IMR-90 (cell line): ENCODE results near the gene IER5L. TPM values are rescaled to one million over a fixed set of nuclear protein-coding genes. Genes with fewer than 3 reads are reported as not detected.

Experiments used
- ATAC-seq: fragments of 200-7000 bp; cut with Tn5 transposase; 2 replicates; pipeline ENCODE4 v1.9.1; 2020; ENCODE audit warnings: low read depth, mild to moderate bottlenecking, moderate library complexity
- BruUV-seq: library from RNA; stranded (reverse); fragments of 400-500 nt; replicated peaks from 2 replicates; lab custom pipeline; 2021; lab: Mats Ljungman, UMichigan
- CTCF ChIA-PET: fragments of 300-600 bp; formaldehyde crosslinking; extraction: SDS; loops from one replicate; lab custom pipeline; 2021; ENCODE audit warnings: antibody characterized with exemption; lab: Yijun Ruan, JAX
- POLR2A ChIA-PET: fragments of 300-600 bp; sonication (Branson Sonifier 250); formaldehyde crosslinking; loops from one replicate; lab custom pipeline; 2022; ENCODE audit warnings: antibody characterized with exemption; ENCODE audit not compliant: unreplicated experiment; lab: Charles Lee
- DNase-seq: peaks from one replicate; pipeline ENCODE4 v3.0.0; 2013
- H2AFZ ChIP-seq: replicated peaks from 2 replicates; pipeline ENCODE3; 2013; ENCODE audit warnings: low read length, mild to moderate bottlenecking; ENCODE audit not compliant: poor library complexity
- H2AK5ac ChIP-seq: 2 replicates; pipeline ENCODE4 v1.6.1; 2013; ENCODE audit warnings: low read depth, low read length, inconsistent platforms
- H2AK9ac ChIP-seq: replicated peaks from 2 replicates; pipeline ENCODE3; 2013; ENCODE audit warnings: mild to moderate bottlenecking, low read depth, low read length, moderate library complexity; ENCODE audit not compliant: poor library complexity
- H2BK120ac ChIP-seq: 2 replicates; pipeline ENCODE4 v1.6.1; 2013; ENCODE audit warnings: low read depth, low read length, inconsistent platforms
- H2BK15ac ChIP-seq: 3 replicates; pipeline ENCODE4 v1.6.1; 2013; ENCODE audit warnings: low read depth, low read length, inconsistent platforms
- H2BK20ac ChIP-seq: 2 replicates; pipeline ENCODE4 v1.6.1; 2013; ENCODE audit warnings: low read depth, mild to moderate bottlenecking, inconsistent platforms, low read length, moderate library complexity
- H2BK5ac ChIP-seq: 2 replicates; pipeline ENCODE4 v1.6.1; 2013; ENCODE audit warnings: mild to moderate bottlenecking, low read depth, low read length, inconsistent platforms; ENCODE audit not compliant: poor library complexity, severe bottlenecking
- H3K14ac ChIP-seq: replicated peaks from 2 replicates; pipeline ENCODE4 v1.6.1; 2013; ENCODE audit warnings: low read depth, low read length, inconsistent platforms
- H3K18ac ChIP-seq: 2 replicates; pipeline ENCODE4 v1.6.1; 2013; ENCODE audit warnings: low read depth, low read length, control low read depth
- H3K23ac ChIP-seq: 2 replicates; pipeline ENCODE4 v1.6.1; 2013; ENCODE audit warnings: low read depth, low read length, inconsistent platforms
- H3K27ac ChIP-seq: 2 replicates; pipeline ENCODE4 v1.5.1; 2013; ENCODE audit warnings: mild to moderate bottlenecking, control low read depth, low read length; ENCODE audit not compliant: insufficient read depth
- H3K27me3 ChIP-seq: 2 replicates; pipeline ENCODE4 v1.6.1; 2013; ENCODE audit warnings: low read length; ENCODE audit not compliant: control insufficient read depth, insufficient read depth
- H3K36me3 ChIP-seq: 2 replicates; pipeline ENCODE4 v1.6.1; 2013; ENCODE audit warnings: low read length, mixed read lengths; ENCODE audit not compliant: control insufficient read depth, insufficient read depth
- H3K4ac ChIP-seq: 2 replicates; pipeline ENCODE4 v1.6.1; 2013; ENCODE audit warnings: low read depth, low read length, inconsistent platforms
- H3K4me1 ChIP-seq: 2 replicates; pipeline ENCODE4 v1.6.1; 2013; ENCODE audit warnings: low read length, mixed read lengths; ENCODE audit not compliant: control insufficient read depth, insufficient read depth
- H3K4me2 ChIP-seq: 2 replicates; pipeline ENCODE4 v1.6.1; 2013; ENCODE audit warnings: low read depth, mild to moderate bottlenecking, control low read depth, low read length, moderate library complexity
- H3K4me3 ChIP-seq: 2 replicates; pipeline ENCODE4 v1.5.1; 2013; ENCODE audit warnings: low read depth, mild to moderate bottlenecking, control low read depth, low read length, moderate library complexity; ENCODE audit not compliant: insufficient read depth
- H3K56ac ChIP-seq: 2 replicates; pipeline ENCODE4 v1.6.1; 2013; ENCODE audit warnings: low read length, inconsistent platforms; ENCODE audit not compliant: insufficient read depth; ENCODE audit errors: extremely low read depth
- H3K79me1 ChIP-seq, 2 experiments: 2 replicates each; pipeline ENCODE4 v1.6.1; 2013; ENCODE audit warnings: low read length in 2 of 2, inconsistent platforms in 1 of 2, low read depth in 1 of 2
- H3K9ac ChIP-seq: 2 replicates; pipeline ENCODE4 v1.6.1; 2013; ENCODE audit warnings: low read depth, low read length, control low read depth
- H3K9me1 ChIP-seq: 2 replicates; pipeline ENCODE4 v1.6.1; 2013; ENCODE audit warnings: low read length, inconsistent platforms; ENCODE audit not compliant: insufficient read depth
- H3K9me3 ChIP-seq: 2 replicates; pipeline ENCODE4 v1.6.1; 2013; ENCODE audit warnings: low read length; ENCODE audit not compliant: control insufficient read depth, insufficient read depth
- H4K20me1 ChIP-seq: 2 replicates; pipeline ENCODE4 v1.6.1; 2013; ENCODE audit warnings: low read length, inconsistent platforms; ENCODE audit not compliant: insufficient read depth
- H4K5ac ChIP-seq: 2 replicates; pipeline ENCODE4 v1.6.1; 2013; ENCODE audit warnings: mild to moderate bottlenecking, low read depth, low read length, control low read depth
- H4K8ac ChIP-seq, 2 experiments: 2 replicates each; pipeline ENCODE4 v1.6.1; 2013; ENCODE audit warnings: low read depth in 2 of 2, low read length in 2 of 2, control low read depth in 1 of 2, inconsistent platforms in 1 of 2
- H4K91ac ChIP-seq: 2 replicates; pipeline ENCODE4 v1.6.1; 2013; ENCODE audit warnings: low read depth, low read length, inconsistent platforms; ENCODE audit not compliant: insufficient read depth
- BHLHE40 ChIP-seq: fragments of 150-350 bp; IDR thresholded peaks from 2 replicates; pipeline ENCODE4 v1.6.1; 2016; ENCODE audit warnings: mild to moderate bottlenecking, low read depth, low read length
- CEBPB ChIP-seq: IDR thresholded peaks from 2 replicates; pipeline ENCODE4 v1.6.1; 2012; ENCODE audit warnings: low read depth, low read length, improper control_type of control experiment
- CHD1 ChIP-seq: IDR thresholded peaks from 2 replicates; pipeline ENCODE4 v1.6.1; 2012; ENCODE audit warnings: low read depth, low read length, improper control_type of control experiment
- FOS ChIP-seq: fragments of 150-350 bp; IDR thresholded peaks from 2 replicates; pipeline ENCODE4 v1.6.1; 2016; ENCODE audit warnings: low read depth, low read length
- MAZ ChIP-seq: IDR thresholded peaks from 2 replicates; pipeline ENCODE4 v1.6.1; 2012; ENCODE audit warnings: low read depth, mild to moderate bottlenecking, low read length, improper control_type of control experiment, moderate library complexity, borderline replicate concordance
- MXI1 ChIP-seq: IDR thresholded peaks from 2 replicates; pipeline ENCODE4 v1.6.1; 2012; ENCODE audit warnings: low read depth, mild to moderate bottlenecking, low read length, moderate library complexity, borderline replicate concordance
- NFE2L2 ChIP-seq: fragments of 150-350 bp; IDR thresholded peaks from 2 replicates; pipeline ENCODE4 v1.6.1; 2016; ENCODE audit warnings: low read depth, mild to moderate bottlenecking, low read length
- POLR2A ChIP-seq: IDR thresholded peaks from 2 replicates; pipeline ENCODE4 v1.6.1; 2012; ENCODE audit warnings: mild to moderate bottlenecking, low read depth, low read length
- RAD21 ChIP-seq: IDR thresholded peaks from 2 replicates; pipeline ENCODE4 v1.6.1; 2012; ENCODE audit warnings: low read length, improper control_type of control experiment
- RCOR1 ChIP-seq: IDR thresholded peaks from 2 replicates; pipeline ENCODE4 v1.6.1; 2012; ENCODE audit warnings: mild to moderate bottlenecking, low read length, improper control_type of control experiment; ENCODE audit not compliant: insufficient replicate concordance
- RFX5 ChIP-seq: IDR thresholded peaks from 2 replicates; pipeline ENCODE4 v1.8.0; 2012; ENCODE audit warnings: low read depth, mild to moderate bottlenecking, low read length, moderate library complexity
- SMC3 ChIP-seq: fragments of 150-350 bp; IDR thresholded peaks from 2 replicates; pipeline ENCODE4 v1.6.1; 2016; ENCODE audit warnings: low read depth, mild to moderate bottlenecking, antibody characterized with exemption, low read length, moderate library complexity
- WGBS, 2 experiments: methylation state at CpG; one replicate each; pipeline versions ENCODE4 v1.1.5 to v1.1.7; 2013; ENCODE audit warnings: missing lambda C conversion rate in 2 of 2; ENCODE audit not compliant: insufficient read length in 1 of 2; ENCODE audit errors: extremely low coverage in 2 of 2; 5-methylcytosine and 5-hydroxymethylcytosine counted together
- dilution Hi-C: fragments of 300-500 bp; cut with HindIII; formaldehyde crosslinking; loops from one replicate; pipeline ENCODE4 v1.14.3; 2018; ENCODE audit warnings: low sequenced_read_pairs; ENCODE audit not compliant: unreplicated experiment
- in situ Hi-C: fragments of 300-500 bp; cut with MboI; formaldehyde crosslinking; loops from 3 replicates; pipeline ENCODE4 v1.14.3; 2019; ENCODE audit warnings: low sequenced_read_pairs, inconsistent platforms, mixed read lengths
- intact Hi-C: fragments of 100-400 bp; cut with micrococcal nuclease; formaldehyde crosslinking; loops from 2 replicates; pipeline ENCODE4 v1.10.0; 2022
- polyA plus RNA-seq, 3 experiments: library from polyadenylated mRNA; depleted of rRNA; stranded (reverse); fragments of >200 nt; gene quantifications; 2 replicates each; pipeline ENCODE4 v1.2.3, GENCODE V29; 2012; ENCODE audit warnings: low replicate concordance in 1 of 3
- total RNA-seq: library from RNA; depleted of rRNA; stranded (reverse); fragments of >200 nt; gene quantifications from 2 replicates; pipeline ENCODE4 v1.2.3, GENCODE V29; 2012
- TF ChIP-seq, protein P1 (sequence below): fragments of 150-350 bp; IDR thresholded peaks from 2 replicates; pipeline ENCODE4 v1.6.1; 2016; ENCODE audit warnings: low read depth, mild to moderate bottlenecking, low read length, moderate library complexity, borderline replicate concordance
- TF ChIP-seq, protein P2 (sequence below): fragments of 150-350 bp; IDR thresholded peaks from 2 replicates; pipeline ENCODE4 v1.6.1; 2017; ENCODE audit warnings: mild to moderate bottlenecking, antibody characterized with exemption, low read length, low read depth
- TF ChIP-seq, protein P3 (sequence below): conservative IDR thresholded peaks from 2 replicates; pipeline ENCODE4 v1.5.1; 2012; ENCODE audit warnings: mild to moderate bottlenecking, low read depth, low read length, improper control_type of control experiment

IER5L gene
- total and polyA plus RNA-seq, 2 of the 4 experiments (the other 2 are of a cell fraction): 12.5 to 13.4 TPM

DNA sequence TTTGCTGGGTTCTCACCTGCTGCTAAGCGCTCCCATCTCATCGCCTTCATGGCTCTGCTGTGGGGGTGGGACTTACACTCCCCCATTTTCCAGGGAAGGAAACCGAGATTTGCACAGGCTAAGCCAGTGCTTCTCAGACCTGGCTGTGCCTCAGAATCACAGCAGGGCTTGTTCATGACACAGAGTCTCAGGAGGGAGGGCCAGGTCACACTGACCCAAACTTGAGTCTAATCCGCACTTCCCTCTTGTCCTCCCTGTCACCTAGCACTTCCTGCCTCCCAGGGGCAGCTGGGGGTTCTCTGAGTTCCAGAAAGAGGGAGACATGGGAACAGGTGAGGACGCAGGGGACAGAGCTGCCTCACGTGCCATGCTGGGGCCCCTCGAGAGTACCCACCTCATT, 15.6 kb upstream of the IER5L start:
- H3K27me3 ChIP-seq: peaks cover 12% of the 10 kb centered on the region
- BruUV-seq: no TSS peak
- H3K9ac ChIP-seq: no peak overlapping the region
- no peak overlapping the region for H3K23ac ChIP-seq
- H2AK5ac ChIP-seq: no peak overlapping the region
- H4K20me1 ChIP-seq: no peaks in the 10 kb centered on the region
- no peak overlapping the region for H3K4ac ChIP-seq
- H3K9me3 ChIP-seq: peaks cover 11% of the 10 kb centered on the region
- 60% methylated on average over 3 of the region's 7 CpGs; no CpG with 5 or more reads in 1 of the 2 experiments for WGBS, 2 experiments
- no peak overlapping the region for H4K8ac ChIP-seq
- no peak overlapping the region for H2AFZ ChIP-seq
- H3K79me1 ChIP-seq: no peaks in the 10 kb centered on the region
- H3K9me1 ChIP-seq: no peaks in the 10 kb centered on the region
- H4K5ac ChIP-seq: no peak overlapping the region
- H3K18ac ChIP-seq: no peak overlapping the region
- dilution Hi-C loops (no loop called here), in situ Hi-C loops (no loop called here), intact Hi-C loops (no loop called here)
- H3K36me3 ChIP-seq: no peaks in the 10 kb centered on the region
- H2BK15ac ChIP-seq: no peak overlapping the region
- CTCF ChIA-PET: no interaction called here
- ATAC-seq: no peak
- no peak overlapping the region for H3K4me3 ChIP-seq
- no peak overlapping the region for H2BK120ac ChIP-seq
- no peak overlapping the region for H3K4me2 ChIP-seq
- peaks cover 4% of the 10 kb centered on the region; the same call in 1 of the 2 replicates for H3K4me1 ChIP-seq
- DNase-seq: no peak
- H2BK20ac ChIP-seq: no peak overlapping the region
- no peak overlapping the region for H3K56ac ChIP-seq
- H2AK9ac ChIP-seq: no peak overlapping the region
- H2BK5ac ChIP-seq: no peak overlapping the region
- H3K14ac ChIP-seq: no peak overlapping the region
- H4K91ac ChIP-seq: no peak overlapping the region
- TF ChIP-seq, protein P1, sequence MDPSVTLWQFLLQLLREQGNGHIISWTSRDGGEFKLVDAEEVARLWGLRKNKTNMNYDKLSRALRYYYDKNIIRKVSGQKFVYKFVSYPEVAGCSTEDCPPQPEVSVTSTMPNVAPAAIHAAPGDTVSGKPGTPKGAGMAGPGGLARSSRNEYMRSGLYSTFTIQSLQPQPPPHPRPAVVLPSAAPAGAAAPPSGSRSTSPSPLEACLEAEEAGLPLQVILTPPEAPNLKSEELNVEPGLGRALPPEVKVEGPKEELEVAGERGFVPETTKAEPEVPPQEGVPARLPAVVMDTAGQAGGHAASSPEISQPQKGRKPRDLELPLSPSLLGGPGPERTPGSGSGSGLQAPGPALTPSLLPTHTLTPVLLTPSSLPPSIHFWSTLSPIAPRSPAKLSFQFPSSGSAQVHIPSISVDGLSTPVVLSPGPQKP: no peak
- TF ChIP-seq RFX5 (no peak), BHLHE40 (no peak), FOS (no peak), CEBPB (no peak), NFE2L2 (no peak), POLR2A (no peak), CHD1 (no peak), SMC3 (no peak), RAD21 (no peak), MXI1 (no peak), MAZ (no peak), RCOR1 (no peak)
- TF ChIP-seq, protein P2, sequence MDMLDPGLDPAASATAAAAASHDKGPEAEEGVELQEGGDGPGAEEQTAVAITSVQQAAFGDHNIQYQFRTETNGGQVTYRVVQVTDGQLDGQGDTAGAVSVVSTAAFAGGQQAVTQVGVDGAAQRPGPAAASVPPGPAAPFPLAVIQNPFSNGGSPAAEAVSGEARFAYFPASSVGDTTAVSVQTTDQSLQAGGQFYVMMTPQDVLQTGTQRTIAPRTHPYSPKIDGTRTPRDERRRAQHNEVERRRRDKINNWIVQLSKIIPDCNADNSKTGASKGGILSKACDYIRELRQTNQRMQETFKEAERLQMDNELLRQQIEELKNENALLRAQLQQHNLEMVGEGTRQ: no peak
- TF ChIP-seq, protein P3, sequence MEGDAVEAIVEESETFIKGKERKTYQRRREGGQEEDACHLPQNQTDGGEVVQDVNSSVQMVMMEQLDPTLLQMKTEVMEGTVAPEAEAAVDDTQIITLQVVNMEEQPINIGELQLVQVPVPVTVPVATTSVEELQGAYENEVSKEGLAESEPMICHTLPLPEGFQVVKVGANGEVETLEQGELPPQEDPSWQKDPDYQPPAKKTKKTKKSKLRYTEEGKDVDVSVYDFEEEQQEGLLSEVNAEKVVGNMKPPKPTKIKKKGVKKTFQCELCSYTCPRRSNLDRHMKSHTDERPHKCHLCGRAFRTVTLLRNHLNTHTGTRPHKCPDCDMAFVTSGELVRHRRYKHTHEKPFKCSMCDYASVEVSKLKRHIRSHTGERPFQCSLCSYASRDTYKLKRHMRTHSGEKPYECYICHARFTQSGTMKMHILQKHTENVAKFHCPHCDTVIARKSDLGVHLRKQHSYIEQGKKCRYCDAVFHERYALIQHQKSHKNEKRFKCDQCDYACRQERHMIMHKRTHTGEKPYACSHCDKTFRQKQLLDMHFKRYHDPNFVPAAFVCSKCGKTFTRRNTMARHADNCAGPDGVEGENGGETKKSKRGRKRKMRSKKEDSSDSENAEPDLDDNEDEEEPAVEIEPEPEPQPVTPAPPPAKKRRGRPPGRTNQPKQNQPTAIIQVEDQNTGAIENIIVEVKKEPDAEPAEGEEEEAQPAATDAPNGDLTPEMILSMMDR: no peak
- no peak overlapping the region for H3K27ac ChIP-seq
- POLR2A ChIA-PET: interaction anchor here (0.6 kb wide), 1 partner anchor 8 kb away, joined by 3 read pairs; no protein-coding TSS in a partner anchor
